DMS 273 (cell line): ENCODE results near the gene LAMA5.
A peak's percentile ranks its signal among the peaks of the same experiment; 100 is the strongest.
"Not testable (repeated sequence)": the region's sequence is repeated elsewhere in the genome, so short reads cannot be mapped to it uniquely, and the experiment has no call there.

ENCODE experiments used
- DNase-seq: peaks from one replicate; lab custom pipeline; 2025; ENCODE audit not compliant: unreplicated experiment; lab: John Stamatoyannopoulos, UW

Gene LAMA5

DNA sequence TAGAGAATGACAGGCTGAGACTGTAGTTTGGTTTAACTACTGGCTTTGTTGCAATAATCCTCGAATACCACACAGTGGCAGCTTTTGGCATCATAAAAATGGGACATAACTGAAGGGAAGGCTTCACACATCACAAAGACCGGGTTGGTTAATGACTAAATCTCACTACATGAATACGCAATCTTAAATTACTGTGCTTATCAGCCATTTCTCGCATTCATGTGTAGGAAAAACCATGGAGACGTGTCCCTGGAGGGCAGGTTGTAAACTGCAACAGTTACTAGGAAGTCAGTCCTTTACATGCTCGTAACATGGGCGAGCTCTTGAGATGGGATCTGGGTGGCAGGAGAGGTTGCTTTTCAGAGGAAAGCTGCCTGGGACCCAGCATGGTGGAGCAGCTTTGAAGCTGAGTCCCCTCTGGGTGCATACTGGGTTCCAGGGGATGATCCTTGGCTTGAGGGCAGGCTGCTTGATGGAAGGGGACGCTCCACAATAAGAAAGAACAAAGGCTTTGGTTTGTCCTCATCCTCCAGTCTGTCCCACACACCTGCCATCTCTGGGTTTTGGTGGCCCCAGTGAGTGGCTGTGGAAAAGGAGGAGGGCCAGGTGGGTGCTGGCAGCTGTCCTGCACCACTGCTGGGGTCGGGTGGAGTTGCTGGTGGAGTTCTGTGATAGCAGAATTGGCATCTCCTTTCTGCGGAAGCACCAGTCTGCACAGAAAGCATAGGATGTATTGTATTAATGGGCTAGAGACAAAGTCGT is 21.9 kb upstream of the LAMA5 start:
- peak; percentile 42 for DNase-seq

DNA sequence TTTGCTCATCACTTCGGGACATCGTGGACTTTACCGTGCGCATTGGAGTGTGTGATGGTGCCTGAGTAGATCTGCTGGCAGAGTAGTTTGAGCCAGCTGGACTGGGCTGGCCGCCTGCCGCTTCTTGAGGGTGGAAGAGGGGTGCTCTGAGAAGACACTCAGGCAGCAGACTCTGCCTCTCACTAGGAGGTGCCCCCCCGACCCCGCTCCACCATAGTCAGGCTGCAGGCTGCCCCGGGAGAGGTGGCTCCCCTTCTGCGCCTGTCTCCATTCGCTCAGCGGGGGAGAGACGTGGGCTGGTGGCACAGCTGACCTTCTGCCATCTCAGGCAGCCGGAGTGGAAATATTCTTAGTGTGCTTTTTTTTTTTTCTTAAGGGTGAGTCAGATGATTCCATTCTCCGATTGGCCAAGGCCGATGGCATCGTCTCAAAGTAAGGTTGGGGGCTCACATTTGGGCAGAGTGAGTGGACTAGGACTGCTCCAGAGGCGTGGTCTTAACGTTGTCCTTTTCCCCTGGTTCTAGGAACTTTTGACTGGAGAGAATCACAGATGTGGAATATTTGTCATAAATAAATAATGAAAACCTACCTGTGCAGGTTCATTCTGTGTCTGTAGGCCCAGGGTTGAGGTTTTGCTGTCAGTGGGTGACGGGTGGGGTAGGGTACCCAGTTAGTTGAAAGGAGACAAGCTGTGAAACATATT is 21.0 kb upstream of the LAMA5 start:
- peak; percentile 45 for DNase-seq

DNA sequence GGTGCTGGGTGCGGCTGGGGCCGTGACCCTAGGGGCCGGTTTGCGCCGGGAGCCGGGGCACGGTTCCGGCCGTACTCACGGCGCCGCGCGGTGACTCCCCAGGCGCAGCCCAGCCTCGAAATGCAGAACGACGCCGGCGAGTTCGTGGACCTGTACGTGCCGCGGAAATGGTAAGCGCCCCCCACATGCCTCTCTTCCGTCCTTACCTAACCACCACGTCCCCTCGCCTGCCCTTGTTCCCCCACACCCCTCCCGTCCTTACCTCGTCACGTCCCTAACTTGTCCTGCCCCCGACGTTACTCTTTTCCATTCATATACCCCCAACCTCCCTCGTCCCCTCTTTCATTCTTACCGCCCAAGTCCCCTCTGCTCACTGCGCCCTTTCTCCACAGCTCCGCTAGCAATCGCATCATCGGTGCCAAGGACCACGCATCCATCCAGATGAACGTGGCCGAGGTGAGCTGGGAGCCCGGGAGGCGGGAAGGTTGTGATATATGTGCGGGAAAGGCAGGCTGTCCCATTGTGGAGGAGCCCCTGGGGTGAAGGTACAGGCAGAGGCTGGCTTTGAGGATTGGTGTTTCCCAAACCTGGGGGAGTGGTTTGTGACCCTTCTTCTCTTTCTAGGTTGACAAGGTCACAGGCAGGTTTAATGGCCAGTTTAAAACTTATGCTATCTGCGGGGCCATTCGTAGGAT is 20.3 kb upstream of the LAMA5 start:
- DNase-seq = no peak

DNA sequence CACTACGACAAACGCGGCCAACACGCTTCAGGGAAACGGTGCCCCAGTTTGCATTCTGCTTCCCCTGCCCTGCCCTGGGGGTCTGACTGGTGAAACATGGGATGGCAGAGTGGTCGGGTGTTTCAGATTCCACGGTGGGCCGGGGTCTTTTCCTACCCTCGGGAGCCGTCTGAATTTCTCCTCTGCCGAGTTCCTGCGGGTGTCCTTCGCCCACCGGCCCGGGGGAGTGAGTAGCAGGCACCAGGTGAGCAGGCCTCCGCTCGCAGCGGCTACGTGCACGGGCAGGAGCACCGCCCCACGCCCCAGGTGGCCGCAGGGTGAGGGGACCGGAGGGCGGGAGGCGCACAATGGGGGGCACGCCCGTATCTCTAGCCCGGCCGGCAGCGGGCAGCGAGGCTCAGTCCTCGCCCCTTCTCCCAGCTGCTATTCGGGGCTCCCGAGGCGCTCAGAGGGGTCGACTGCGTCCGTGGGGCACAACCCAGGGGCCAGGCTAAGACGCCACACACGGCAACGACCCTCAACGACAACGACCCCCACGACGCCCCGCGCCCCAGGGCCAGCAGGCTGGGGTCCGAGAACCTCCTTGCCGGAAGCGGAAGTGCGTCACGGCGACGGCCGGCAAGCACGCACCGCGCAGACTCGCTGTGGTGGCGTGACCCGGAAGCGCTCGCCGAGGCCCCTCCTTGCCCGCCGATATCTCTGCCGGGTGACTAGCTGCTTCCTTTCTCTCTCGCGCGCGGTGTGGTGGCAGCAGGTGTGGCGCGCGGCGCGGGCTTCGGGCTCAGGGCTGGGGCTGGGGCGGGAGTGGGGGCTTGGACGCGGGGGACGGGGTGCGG is 19.5 kb upstream of the LAMA5 start, which contains the start of gene RPS21:
TSS of gene RPS21 (plus strand) at position 721 of the 836 bp plus-strand sequence. CDS start 236 bp downstream, outside the sequence.
- peak; percentile 96 for DNase-seq

DNA sequence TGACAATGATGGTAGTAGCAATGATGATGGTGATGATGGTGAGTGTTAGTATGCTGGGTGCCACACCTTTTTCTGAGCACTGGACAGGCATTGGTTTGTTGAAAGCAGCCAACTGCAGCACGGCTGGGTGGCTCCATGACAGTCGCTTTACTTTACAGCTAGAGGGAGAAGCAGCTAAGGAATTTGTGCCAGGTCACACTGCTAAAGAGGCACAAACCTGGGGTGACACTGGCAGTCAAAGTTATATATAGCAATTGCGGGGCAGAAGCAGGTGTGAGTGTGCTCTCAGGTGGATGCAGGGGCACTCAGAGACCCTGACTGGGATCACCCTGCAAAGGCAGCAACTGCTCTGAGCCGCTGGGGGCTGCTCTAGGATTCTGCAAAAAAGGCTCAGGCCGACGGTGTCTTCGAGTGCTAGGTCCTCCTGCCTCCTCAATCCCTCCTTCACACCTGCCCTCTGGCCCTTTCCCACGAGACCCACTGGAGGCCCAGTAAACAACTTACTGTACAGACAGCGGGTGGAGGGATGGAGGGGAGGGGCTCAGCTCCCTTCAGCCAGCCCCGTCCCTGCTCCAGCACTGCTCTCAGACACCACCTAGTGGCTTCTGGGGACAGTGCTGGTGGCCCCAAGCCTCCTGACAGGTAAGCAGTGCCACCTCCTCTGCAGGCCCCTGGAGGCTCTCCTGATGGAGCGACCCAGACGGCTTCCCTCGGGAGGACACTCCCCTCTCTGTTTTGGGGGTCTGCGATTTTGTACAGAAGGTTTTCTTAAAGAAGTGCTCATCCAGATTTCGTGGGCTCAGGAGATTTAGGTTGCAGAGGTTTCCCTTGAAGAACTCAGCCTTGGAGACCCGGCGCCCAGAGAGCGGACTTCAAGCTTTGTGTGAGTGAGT is 15.4 kb upstream of the LAMA5 start:
- peak; percentile 89 for DNase-seq

DNA sequence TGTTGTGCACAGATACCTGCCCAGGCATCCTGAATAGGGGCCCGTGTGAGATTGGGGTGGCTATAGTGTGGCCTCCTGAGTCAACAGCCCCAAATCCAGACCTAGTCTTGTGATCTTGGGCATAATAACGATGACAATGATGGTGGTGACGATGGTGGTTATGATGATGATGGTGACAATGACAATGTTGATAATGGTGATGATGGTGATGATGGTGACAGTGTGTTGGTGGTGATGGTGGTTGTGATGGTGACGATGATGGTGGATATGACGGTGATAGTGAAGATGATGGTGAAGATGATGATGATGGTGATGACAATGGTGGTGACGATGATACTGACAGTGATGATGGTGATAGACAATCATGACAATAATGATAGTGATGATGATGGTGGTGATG is 14.7 kb upstream of the LAMA5 start:
- DNase-seq = no peak

DNA sequence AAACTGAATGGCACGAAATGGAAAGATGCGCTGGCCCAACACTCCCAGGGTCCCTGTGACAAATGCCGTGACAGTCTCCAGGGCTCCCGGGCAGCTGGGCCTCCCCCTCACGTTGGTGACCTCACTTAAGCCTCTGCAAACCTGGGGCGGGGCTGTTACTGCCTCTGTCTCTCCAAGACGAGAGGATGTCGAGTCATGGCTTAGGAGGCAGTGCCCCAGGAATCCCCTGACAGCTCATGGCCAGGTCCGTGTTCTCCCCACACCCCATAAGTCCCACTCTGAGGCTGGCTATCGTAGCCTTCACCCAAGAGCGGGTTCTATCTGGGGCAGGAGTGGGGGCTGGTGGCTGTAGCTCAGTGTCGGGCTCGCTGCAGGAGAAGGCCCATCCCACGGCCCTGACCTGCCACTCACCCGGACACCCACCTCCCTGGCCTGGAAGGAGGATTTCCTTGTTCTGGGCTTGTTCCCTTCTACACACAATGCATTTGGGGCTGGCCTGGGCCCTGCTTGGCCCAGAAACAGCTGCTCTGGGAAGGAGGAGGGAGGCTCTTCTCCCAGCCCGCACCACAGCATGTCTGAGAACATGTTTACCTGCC is 14.2 kb upstream of the LAMA5 start:
- DNase-seq = no peak

DNA sequence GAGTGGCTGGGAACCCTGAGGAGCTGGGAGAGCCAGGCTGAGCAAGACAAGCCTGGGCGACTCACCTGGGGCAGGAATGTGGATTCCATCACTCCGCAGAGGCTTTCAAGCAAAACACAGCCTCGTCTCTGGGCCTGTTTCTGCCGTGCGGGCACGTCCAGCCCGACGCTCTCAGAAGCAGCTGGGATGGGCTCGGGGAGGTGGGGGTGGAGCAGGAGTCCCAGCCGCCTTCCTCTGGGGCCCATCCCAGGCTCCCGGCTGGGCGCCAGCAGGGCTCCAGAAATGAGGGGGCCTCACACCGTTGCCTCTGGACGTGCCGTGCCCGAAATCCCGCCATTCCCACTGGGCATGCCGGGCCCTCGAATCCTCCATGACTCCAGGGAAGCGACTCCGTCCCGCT is 11.1 kb upstream of the LAMA5 start:
- DNase-seq = peak; percentile 43

DNA sequence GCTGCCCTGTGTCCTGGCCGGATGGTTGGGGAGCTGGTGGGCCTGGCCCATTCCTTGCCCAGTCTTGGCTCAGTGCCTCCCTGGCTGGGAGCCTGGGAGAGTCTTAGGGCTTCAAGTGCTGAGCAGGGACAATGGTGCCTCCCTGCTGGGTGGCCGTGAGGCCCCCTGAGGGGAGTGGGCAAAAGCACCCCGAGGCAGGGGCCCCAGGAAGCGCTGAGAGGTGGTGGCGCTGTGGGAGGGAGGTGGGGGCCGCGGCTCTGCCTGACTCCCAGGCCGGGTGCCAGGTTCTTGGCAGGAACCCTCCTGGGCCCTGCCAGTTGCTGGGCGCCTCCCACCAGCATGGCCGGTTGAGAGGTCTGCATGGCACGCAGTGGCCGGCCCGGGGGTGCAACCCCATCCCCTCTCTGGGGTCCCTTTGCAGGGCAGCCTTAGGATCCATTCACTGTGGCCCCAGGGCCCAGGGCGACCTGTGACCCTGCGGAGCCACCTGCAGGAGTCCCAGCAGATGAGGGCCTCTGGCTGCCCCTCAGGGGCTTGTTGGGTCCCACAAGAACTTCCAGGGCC is 10.6 kb upstream of the LAMA5 start:
- peak; percentile 47 for DNase-seq

DNA sequence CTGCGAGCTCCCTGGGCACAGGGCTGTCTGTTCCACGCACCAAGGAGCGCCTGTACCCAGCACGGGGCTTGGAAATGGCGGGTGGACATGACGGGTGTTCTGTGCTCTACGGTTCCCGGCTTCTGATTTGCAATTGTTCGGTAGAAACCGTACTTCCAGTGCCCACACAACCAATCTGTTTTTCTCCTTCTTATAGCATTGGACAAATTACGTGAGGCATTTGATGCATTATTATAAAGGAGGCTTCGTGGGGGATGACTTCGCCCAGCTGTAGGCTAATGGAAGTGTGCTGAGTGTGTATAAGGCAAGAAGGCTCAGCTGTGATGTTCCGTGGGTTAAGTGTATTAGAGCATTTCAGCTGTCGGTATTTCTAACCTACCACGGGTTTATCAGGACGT is 10.0 kb upstream of the LAMA5 start:
- DNase-seq = no peak

DNA sequence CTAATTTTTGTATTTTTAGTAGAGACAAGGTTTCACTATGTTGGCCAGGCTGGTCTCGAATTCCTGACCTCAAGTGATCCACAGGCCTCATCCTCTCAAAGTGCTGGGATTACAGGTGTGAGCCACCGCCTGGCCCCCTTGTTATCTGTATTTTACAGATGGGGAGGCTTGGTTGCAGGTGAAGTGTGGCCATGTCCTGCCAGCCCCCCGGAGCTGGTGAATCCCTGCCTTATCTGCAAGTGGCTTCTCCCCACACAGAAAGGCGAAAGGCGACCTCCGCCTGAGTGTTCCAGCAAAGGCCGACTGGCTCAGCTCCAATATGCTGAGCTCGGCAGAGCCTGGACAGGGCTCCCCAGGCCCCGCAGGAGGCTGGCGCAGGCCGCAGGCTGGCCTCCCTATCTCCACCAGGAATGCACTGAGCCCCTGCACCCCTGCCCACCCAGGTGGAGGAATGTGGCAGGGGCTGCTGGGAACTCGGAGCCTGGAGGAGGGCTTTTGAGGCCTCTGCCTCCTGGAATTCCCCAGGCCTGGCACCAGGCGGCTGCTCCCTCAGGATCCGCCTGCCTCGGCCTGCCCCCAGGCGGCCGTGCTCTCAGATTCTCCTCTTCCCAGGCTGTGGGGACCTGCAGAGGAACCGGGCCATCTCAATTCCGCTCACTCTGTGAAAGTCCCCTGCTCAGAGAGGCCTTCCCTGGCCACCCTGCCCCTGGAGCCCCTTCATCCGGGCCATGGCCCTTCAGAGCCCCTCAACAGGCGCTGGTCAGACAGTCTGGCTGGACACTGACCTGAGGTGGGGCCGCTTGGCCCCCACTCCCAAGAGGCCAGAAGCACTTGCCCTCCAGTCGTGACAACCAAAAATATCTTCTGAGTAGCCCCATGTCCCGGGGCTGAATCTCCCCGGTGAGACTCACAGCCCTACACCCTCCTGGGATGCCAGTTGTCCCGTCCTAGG is 9.3 kb upstream of the LAMA5 start:
- peak; percentile 71 for DNase-seq

DNA sequence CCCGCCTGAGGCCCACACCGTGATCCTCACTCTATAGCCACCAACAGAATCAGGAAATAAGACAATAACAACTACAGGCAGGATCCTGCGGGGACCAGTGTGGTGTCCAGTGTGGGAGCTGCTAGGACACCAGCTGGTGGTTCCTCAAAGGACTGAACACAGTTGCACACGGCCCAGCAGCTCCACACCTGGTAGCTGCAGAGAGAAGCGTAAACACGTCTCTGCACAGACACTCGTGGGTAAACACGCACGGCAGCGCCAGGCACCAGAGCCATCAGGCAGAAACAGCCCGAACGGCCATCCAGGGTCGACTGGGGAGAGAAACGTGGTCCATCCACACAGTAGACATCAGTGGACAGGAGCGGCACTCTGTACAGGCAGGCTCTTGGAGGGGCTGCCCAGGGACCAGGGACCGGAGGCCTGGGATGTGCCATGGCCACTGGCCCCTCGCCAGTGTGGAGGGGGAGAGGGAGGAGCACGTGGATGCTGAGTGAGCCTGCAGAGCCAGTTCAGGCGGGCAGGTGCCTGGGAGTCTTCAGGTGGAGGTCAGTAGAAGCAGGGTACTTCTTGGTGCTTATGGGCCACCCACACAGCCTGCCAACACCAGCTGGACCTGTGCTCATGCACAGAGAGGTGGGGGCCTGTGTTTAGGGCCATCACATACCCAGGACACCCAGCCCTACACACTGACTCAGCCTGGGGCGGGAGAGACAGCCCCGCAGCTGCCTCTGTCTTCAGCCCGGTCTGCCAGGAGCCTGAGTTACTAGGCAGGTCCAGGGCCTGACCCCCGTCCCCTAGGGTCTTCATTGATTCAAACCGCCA is 7.4 kb upstream of the LAMA5 start:
- peak; percentile 68 for DNase-seq

DNA sequence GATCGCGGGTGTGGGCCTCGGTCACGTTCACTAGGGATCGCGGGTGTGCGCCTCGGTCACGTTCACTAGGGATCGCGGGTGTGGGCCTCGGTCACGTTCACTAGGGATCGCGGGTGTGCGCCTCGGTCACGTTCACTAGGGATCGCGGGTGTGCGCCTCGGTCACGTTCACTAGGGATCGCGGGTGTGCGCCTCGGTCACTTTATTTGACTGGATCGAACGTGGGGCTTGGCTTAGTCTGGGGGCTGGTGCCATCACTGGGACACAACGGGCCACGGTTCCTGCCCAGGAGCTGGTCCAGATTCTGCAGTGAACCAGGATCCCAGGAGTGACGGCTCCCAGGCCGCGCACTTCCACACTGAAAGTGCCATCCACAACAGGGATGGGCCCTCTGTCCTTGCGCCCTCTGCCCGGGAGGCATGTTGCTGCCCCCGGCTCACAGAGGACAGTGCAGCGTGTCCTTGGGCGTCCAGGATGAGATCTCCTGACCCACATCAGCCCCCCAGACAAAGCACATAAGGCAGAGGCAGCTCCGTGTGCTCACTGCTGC is 6.6 kb upstream of the LAMA5 start:
- not testable (repeated sequence) for DNase-seq

DNA sequence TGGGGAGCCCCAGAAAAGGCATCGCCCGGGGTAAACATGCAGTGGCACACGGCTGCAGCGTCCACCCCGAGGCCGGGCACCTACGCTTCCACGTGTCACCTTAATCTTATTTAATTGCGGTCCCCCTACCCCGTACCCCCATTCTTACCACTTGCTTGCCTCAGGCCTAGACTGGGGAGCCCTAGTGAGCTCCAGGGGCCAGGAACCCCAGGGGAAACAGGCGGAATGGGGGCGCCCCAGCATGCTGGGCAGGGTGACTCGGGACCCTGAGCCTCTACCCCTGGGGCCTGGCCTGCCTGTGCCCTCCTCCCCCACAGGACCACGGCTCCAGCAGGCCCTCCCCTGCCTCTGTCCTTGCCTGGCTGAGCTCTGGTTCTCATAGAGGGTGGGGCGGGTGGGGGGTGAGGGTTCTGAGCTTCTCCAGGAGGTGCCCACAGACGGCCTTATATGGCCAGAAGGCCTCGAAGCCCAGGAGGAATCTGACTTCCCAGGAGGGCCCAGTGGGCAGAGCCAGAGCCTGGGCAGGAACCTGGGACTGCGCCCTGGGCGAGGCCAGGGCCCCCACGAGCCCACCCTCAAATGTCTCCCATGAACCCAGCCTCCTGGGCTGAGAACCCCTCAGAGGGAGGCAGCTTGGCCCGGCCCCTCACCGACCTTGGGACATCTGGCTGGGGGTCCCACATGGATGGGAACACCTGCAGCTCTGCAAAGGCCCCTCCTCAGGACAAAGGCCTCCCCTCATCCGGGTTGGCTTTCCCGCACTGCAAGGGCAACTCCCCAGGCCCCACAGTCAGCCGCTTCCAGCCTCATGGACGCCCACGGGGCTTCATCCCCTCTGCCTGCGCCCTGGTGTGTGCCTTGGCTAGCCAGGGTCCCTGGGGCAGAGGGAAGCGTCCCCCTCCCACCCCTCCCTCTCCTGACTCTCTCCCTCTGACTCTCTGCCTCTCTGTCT is 5.2 kb upstream of the LAMA5 start:
- no peak for DNase-seq

DNA sequence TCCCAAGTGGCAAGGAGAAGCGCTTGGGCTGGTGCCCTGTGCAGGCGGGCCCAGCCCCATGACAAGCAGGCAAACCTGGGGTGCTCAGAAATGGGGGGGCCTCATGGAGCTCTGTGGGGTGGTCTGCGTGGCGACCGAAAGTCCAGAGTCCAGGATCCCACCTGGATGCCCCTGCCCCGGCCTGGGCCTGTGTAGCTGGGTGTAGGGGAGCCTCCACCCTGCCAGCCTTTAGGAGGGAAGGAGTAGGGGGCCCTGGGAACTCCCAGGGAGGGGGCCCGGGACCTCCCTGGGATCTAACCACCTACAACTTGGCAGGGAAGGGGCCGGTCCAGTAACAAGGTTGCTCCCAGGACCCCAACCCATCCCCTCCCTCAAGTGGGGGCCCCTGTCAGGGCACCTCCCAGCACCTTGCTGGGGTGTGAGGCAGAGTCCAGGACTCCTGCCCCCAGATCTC is 4.5 kb upstream of the LAMA5 start:
- DNase-seq = no peak
